KMS-11 (cell line): ENCODE results near the gene KIF14.
A peak's percentile ranks its signal among the peaks of the same experiment; 100 is the strongest.

Experiments
- H2AFZ ChIP-seq: fragments of 200-600 bp; sonication (generic); 2 replicates; pipeline ENCODE4 v1.6.1; 2016; ENCODE audit warnings: antibody characterized with exemption, mixed run types, low read depth
- H3K27ac ChIP-seq: fragments of 200-600 bp; sonication (generic); 2 replicates; pipeline ENCODE4 v1.6.1; 2016; ENCODE audit warnings: mild to moderate bottlenecking, mixed run types
- H3K27me3 ChIP-seq: fragments of 200-600 bp; sonication (generic); 2 replicates; pipeline ENCODE4 v1.6.1; 2017; ENCODE audit warnings: mild to moderate bottlenecking, low read depth, mixed run types, moderate library complexity; ENCODE audit not compliant: insufficient read depth
- H3K36me3 ChIP-seq: fragments of 200-600 bp; sonication (generic); 2 replicates; pipeline ENCODE4 v1.6.1; 2017; ENCODE audit warnings: mild to moderate bottlenecking, mixed run types; ENCODE audit not compliant: insufficient read depth
- H3K4me1 ChIP-seq: fragments of 200-600 bp; sonication (generic); 2 replicates; pipeline ENCODE4 v1.6.1; 2016; ENCODE audit warnings: mild to moderate bottlenecking, low read depth, mixed run types; ENCODE audit not compliant: poor library complexity, severe bottlenecking
- H3K4me2 ChIP-seq: fragments of 200-600 bp; sonication (generic); 2 replicates; pipeline ENCODE4 v1.7.0; 2016; ENCODE audit warnings: mild to moderate bottlenecking, mixed run types
- H3K4me3 ChIP-seq: fragments of 200-600 bp; sonication (generic); IDR thresholded peaks from 2 replicates; pipeline ENCODE4 v1.6.1; 2017; ENCODE audit warnings: low read depth, low read length, mixed read lengths; ENCODE audit not compliant: insufficient read depth
- H3K79me2 ChIP-seq: fragments of 200-600 bp; sonication (generic); 2 replicates; pipeline ENCODE4 v1.6.1; 2016; ENCODE audit warnings: low read depth, mixed run types; ENCODE audit not compliant: insufficient read depth
- H3K9ac ChIP-seq: fragments of 200-600 bp; sonication (generic); 2 replicates; pipeline ENCODE4 v1.6.1; 2016; ENCODE audit warnings: mild to moderate bottlenecking, mixed run types
- H4K20me1 ChIP-seq: fragments of 200-600 bp; sonication (generic); 2 replicates; pipeline ENCODE4 v1.6.1; 2016; ENCODE audit warnings: mild to moderate bottlenecking, mixed run types; ENCODE audit not compliant: insufficient read depth
- CTCF ChIP-seq: fragments of 200-600 bp; sonication (generic); conservative IDR thresholded peaks from 2 replicates; pipeline ENCODE4 v1.6.1; 2017; ENCODE audit warnings: low read depth, mild to moderate bottlenecking, antibody characterized with exemption, low read length, moderate library complexity, mixed read lengths

Gene KIF14

GRCh38 chr1:200626853-200627534 lies 6.4 kb upstream of the KIF14 start:
- peaks cover 67% of the 10 kb centered on the region for H3K4me1 ChIP-seq
- H3K27ac ChIP-seq, result no peak overlapping the region
- no peaks in the 10 kb centered on the region for H3K27me3 ChIP-seq
- no peaks in the 10 kb centered on the region for H3K79me2 ChIP-seq
- H3K4me3 ChIP-seq, result no peak overlapping the region
- peak overlapping the region; percentile 23 for H2AFZ ChIP-seq
- H3K36me3 ChIP-seq, result no peaks in the 10 kb centered on the region
- H3K4me2 ChIP-seq, result peak overlapping the region; percentile 26
- no peaks in the 10 kb centered on the region for H4K20me1 ChIP-seq
- no peak overlapping the region for H3K9ac ChIP-seq
- no peak for TF ChIP-seq CTCF

- Histone ChIP-seq H3K4me3 (peak overlapping the region; percentile 33), H3K27me3 (no peaks in the 10 kb centered on the region), H3K27ac (0 out of 2 replicates have a peak overlapping the region, but pooled peaks have one; percentile 12), H2AFZ (no peak overlapping the region), H3K79me2 (no peaks in the 10 kb centered on the region; the same call in 1 of the 2 replicates), H3K4me1 (peaks cover 74% of the 10 kb centered on the region), H3K9ac (no peak overlapping the region), H4K20me1 (no peaks in the 10 kb centered on the region), H3K36me3 (no peaks in the 10 kb centered on the region), H3K4me2 (peak overlapping the region; percentile 14; the same call in 1 of the 2 replicates)
- TF ChIP-seq CTCF, result no peak
Measured at GRCh38 chr1:200625381-200625824, 4.9 kb upstream of the KIF14 start.

- Histone ChIP-seq H3K27ac (peak overlapping the region; percentile 12; the same call in 1 of the 2 replicates), H2AFZ (no peak overlapping the region), H4K20me1 (no peaks in the 10 kb centered on the region), H3K4me2 (peak overlapping the region; percentile 14; the same call in 1 of the 2 replicates), H3K79me2 (peaks cover 5% of the 10 kb centered on the region; the same call in 1 of the 2 replicates), H3K36me3 (no peaks in the 10 kb centered on the region), H3K4me3 (peak overlapping the region; percentile 33), H3K4me1 (peaks cover 75% of the 10 kb centered on the region), H3K27me3 (no peaks in the 10 kb centered on the region), H3K9ac (no peak overlapping the region)
- TF ChIP-seq CTCF, result no peak
Measured at GRCh38 chr1:200624679-200625335, 4.3 kb upstream of the KIF14 start.

- Histone ChIP-seq H2AFZ (peak overlapping the region; percentile 72), H3K27me3 (no peaks in the 10 kb centered on the region), H3K36me3 (no peaks in the 10 kb centered on the region), H4K20me1 (no peaks in the 10 kb centered on the region), H3K4me3 (peak overlapping the region; percentile 89), H3K79me2 (peaks cover 9% of the 10 kb centered on the region; the same call in 1 of the 2 replicates), H3K4me2 (peak overlapping the region; percentile 83), H3K4me1 (peaks cover 33% of the 10 kb centered on the region), H3K27ac (peak overlapping the region; percentile 42), H3K9ac (peak overlapping the region; percentile 69)
- TF ChIP-seq CTCF, result no peak
Measured at GRCh38 chr1:200619894-200620272, 668 bp downstream of the KIF14 start.
